GM12874 (cell line): ENCODE data around the gene ZCRB1.

Experiments used
- CTCF ChIP-seq: IDR thresholded peaks from 2 replicates; pipeline ENCODE4 v1.5.1; 2011; ENCODE audit warnings: low read depth, mild to moderate bottlenecking, control low read depth, low read length, moderate library complexity; ENCODE audit not compliant: insufficient read depth

Gene ZCRB1

GRCh38 chr12:42361909-42362646, 36.2 kb upstream of the ZCRB1 start:
- TF ChIP-seq CTCF = no peak

GRCh38 chr12:42360747-42361403, 35.0 kb upstream of the ZCRB1 start:
- TF ChIP-seq CTCF = no peak

- TF ChIP-seq CTCF = no peak
These were observed 30.4 kb upstream of the ZCRB1 start for GRCh38 chr12:42356344-42356743.

GRCh38 chr12:42346403-42347002, 20.6 kb upstream of the ZCRB1 start:
- no peak for TF ChIP-seq CTCF

- TF ChIP-seq CTCF = no peak
These were observed 17.8 kb upstream of the ZCRB1 start for GRCh38 chr12:42343721-42344120.

GRCh38 chr12:42342028-42342427, 16.1 kb upstream of the ZCRB1 start:
- TF ChIP-seq CTCF = no peak

GRCh38 chr12:42338280-42338679, 12.4 kb upstream of the ZCRB1 start:
- no peak for TF ChIP-seq CTCF
